GM12878 (cell line): ENCODE results near the gene GNAQ. TPM values are rescaled to one million over a fixed set of nuclear protein-coding genes. Genes with fewer than 3 reads are reported as not detected.

ENCODE experiments used
- ATAC-seq: fragments of 200-7000 bp; cut with Tn5 transposase; 3 replicates; pipeline ENCODE4 v1.9.1; 2020; ENCODE audit warnings: mild to moderate bottlenecking, moderate library complexity
- BruUV-seq: library from RNA; stranded (reverse); fragments of 400-500 nt; replicated peaks from 2 replicates; lab custom pipeline; 2021; lab: Mats Ljungman, UMichigan
- CTCF ChIA-PET: fragments of 300-600 bp; sonication (Branson Sonifier 250); formaldehyde crosslinking; extraction: SDS; loops from one replicate; lab custom pipeline; 2021; ENCODE audit warnings: inconsistent platforms; lab: Yijun Ruan, JAX
- POLR2A ChIA-PET: fragments of 350-600 bp; formaldehyde crosslinking; extraction: SDS; loops from one replicate; lab custom pipeline; 2021; ENCODE audit warnings: inconsistent platforms; lab: Charles Lee
- RAD21 ChIA-PET: fragments of 300-600 bp; sonication (Branson Sonifier 250); formaldehyde crosslinking; loops from one replicate; lab custom pipeline; 2023; ENCODE audit warnings: antibody characterized with exemption; ENCODE audit not compliant: unreplicated experiment; lab: Charles Lee
- SMC1A ChIA-PET: fragments of 300-600 bp; sonication (Branson Sonifier 250); formaldehyde crosslinking; loops from one replicate; lab custom pipeline; 2023; ENCODE audit not compliant: unreplicated experiment, uncharacterized antibody; lab: Charles Lee
- DNase-seq: peaks from one replicate; pipeline ENCODE4 v3.0.0-alpha.2; 2011; ENCODE audit warnings: low read depth, low spot score
- FAIRE-seq: peaks from 3 replicates; lab custom pipeline; 2011; peaks lifted over from hg19 to GRCh38; lab: Jason Lieb, UNC
- H2AFZ ChIP-seq: 2 replicates; pipeline ENCODE4 v1.6.0; 2011; ENCODE audit warnings: low read depth, low read length, control low read depth; ENCODE audit not compliant: control insufficient read depth
- H3K27ac ChIP-seq: 2 replicates; pipeline ENCODE4 v1.5.1; 2011; ENCODE audit warnings: control low read depth; ENCODE audit not compliant: control insufficient read depth, insufficient read depth
- H3K27me3 ChIP-seq, 2 experiments: replicated peaks in 1 of 2; 2 replicates each; pipeline versions ENCODE4 v1.6.0 to v1.6.1; 2011; ENCODE audit warnings: low read length in 1 of 2; ENCODE audit not compliant: control insufficient read depth in 2 of 2, insufficient read depth in 2 of 2
- H3K36me3 ChIP-seq, 2 experiments: 2 replicates each; pipeline ENCODE4 v1.5.1; 2011; ENCODE audit warnings: low read length in 1 of 2; ENCODE audit not compliant: control insufficient read depth in 2 of 2, insufficient read depth in 2 of 2
- H3K4me1 ChIP-seq: 2 replicates; pipeline ENCODE4 v1.6.1; 2011; ENCODE audit warnings: mild to moderate bottlenecking, low read length, moderate library complexity, mixed read lengths; ENCODE audit not compliant: control insufficient read depth, insufficient read depth
- H3K4me2 ChIP-seq: 2 replicates; pipeline ENCODE4 v1.6.0; 2011; ENCODE audit warnings: control low read depth; ENCODE audit not compliant: control insufficient read depth, insufficient read depth
- H3K4me3 ChIP-seq: fragments of 200-600 bp; sonication (generic); 2 replicates; pipeline ENCODE4 v1.5.1; 2016
- H3K79me2 ChIP-seq: 2 replicates; pipeline ENCODE4 v1.6.0; 2011; ENCODE audit warnings: low read length; ENCODE audit not compliant: control insufficient read depth, insufficient read depth
- H3K9ac ChIP-seq: 2 replicates; pipeline ENCODE4 v1.8.0; 2011; ENCODE audit warnings: low read length, control low read depth, mixed read lengths; ENCODE audit not compliant: control insufficient read depth, insufficient read depth
- H3K9me3 ChIP-seq: replicated peaks from 3 replicates; pipeline ENCODE4 v1.5.1; 2011; ENCODE audit warnings: mild to moderate bottlenecking, low read length; ENCODE audit not compliant: control insufficient read depth, insufficient read depth
- H4K20me1 ChIP-seq: 2 replicates; pipeline ENCODE4 v1.6.0; 2011; ENCODE audit not compliant: control insufficient read depth, insufficient read depth
- CREM ChIP-seq: IDR thresholded peaks from 2 replicates; pipeline ENCODE4 v1.6.1; 2014; ENCODE audit warnings: antibody characterized with exemption, low read depth
- E4F1 ChIP-seq: fragments of 450-650 bp; IDR thresholded peaks from 2 replicates; pipeline ENCODE4 v1.6.1; 2018; ENCODE audit warnings: borderline replicate concordance, mild to moderate bottlenecking; ENCODE audit not compliant: partially characterized antibody
- EGR1 ChIP-seq, 2 experiments: IDR thresholded peaks; 1 replicate in 1 of 2; 2 replicates in 1 of 2; pipeline ENCODE4 v1.6.1; 2011 to 2012; ENCODE audit warnings: low read depth in 2 of 2, low read length in 2 of 2, borderline replicate concordance in 1 of 2, mild to moderate bottlenecking in 1 of 2, moderate library complexity in 1 of 2
- EP300 ChIP-seq, 2 experiments: fragments of 150-350 bp in 1 of 2; IDR thresholded peaks; 2 replicates each; pipeline ENCODE4 v1.6.1; 2011 to 2012; ENCODE audit warnings: low read depth in 2 of 2, low read length in 2 of 2, borderline replicate concordance in 1 of 2, improper control_type of control experiment in 1 of 2, inconsistent platforms in 1 of 2; ENCODE audit not compliant: control insufficient read depth in 1 of 2
- FOXM1 ChIP-seq: IDR thresholded peaks from 2 replicates; pipeline ENCODE4 v1.6.1; 2012; ENCODE audit warnings: low read depth, mild to moderate bottlenecking, inconsistent platforms, low read length, moderate library complexity
- MEF2A ChIP-seq: IDR thresholded peaks from 2 replicates; pipeline ENCODE4 v1.6.1; 2011; ENCODE audit warnings: low read depth, mild to moderate bottlenecking, low read length, moderate library complexity; ENCODE audit not compliant: insufficient read depth
- MXI1 ChIP-seq: fragments of 150-350 bp; IDR thresholded peaks from 2 replicates; pipeline ENCODE4 v1.6.1; 2011; ENCODE audit warnings: low read depth, mild to moderate bottlenecking, inconsistent platforms, low read length, improper control_type of control experiment
- NBN ChIP-seq: fragments of 450-650 bp; IDR thresholded peaks from 2 replicates; pipeline ENCODE4 v1.6.1; 2016
- NKRF ChIP-seq: fragments of 450-650 bp; conservative IDR thresholded peaks from 2 replicates; pipeline ENCODE4 v1.6.1; 2017; ENCODE audit warnings: mild to moderate bottlenecking, moderate library complexity
- PAX8 ChIP-seq: fragments of 450-650 bp; IDR thresholded peaks from 2 replicates; pipeline ENCODE4 v1.6.1; 2017; ENCODE audit warnings: mild to moderate bottlenecking, moderate library complexity
- PKNOX1 ChIP-seq: fragments of 450-650 bp; IDR thresholded peaks from 2 replicates; pipeline ENCODE4 v1.6.1; 2016; ENCODE audit warnings: mild to moderate bottlenecking
- POU2F2 ChIP-seq: IDR thresholded peaks from 3 replicates; pipeline ENCODE4 v1.6.1; 2011; ENCODE audit warnings: low read depth, mild to moderate bottlenecking, low read length, borderline replicate concordance
- SPI1 ChIP-seq: IDR thresholded peaks from 2 replicates; pipeline ENCODE4 v1.6.1; 2011; ENCODE audit warnings: low read depth, mild to moderate bottlenecking, low read length, moderate library complexity, borderline replicate concordance; ENCODE audit not compliant: insufficient read depth
- ZBTB11 ChIP-seq: fragments of 450-650 bp; formaldehyde crosslinking; IDR thresholded peaks from 2 replicates; pipeline ENCODE4 v1.5.0; 2022; ENCODE audit warnings: mild to moderate bottlenecking, missing genetic modification characterization
- WGBS: methylation state at CpG from one replicate; pipeline ENCODE4 v1.1.6; 2016; ENCODE audit warnings: low lambda C conversion rate; ENCODE audit not compliant: insufficient replicate concordance, insufficient coverage; ENCODE audit errors: missing lambda C conversion rate; 5-methylcytosine and 5-hydroxymethylcytosine counted together
- in situ Hi-C: fragments of 300-500 bp; cut with MboI; formaldehyde crosslinking; loops from 9 replicates; pipeline ENCODE4 v1.14.3; 2018; ENCODE audit warnings: mixed read lengths
- intact Hi-C: fragments of 100-400 bp; cut with micrococcal nuclease; formaldehyde crosslinking; loops from one replicate; pipeline ENCODE4 v1.14.2; 2022; ENCODE audit not compliant: unreplicated experiment
- polyA plus RNA-seq, 11 experiments: library from polyadenylated mRNA; depleted of rRNA in 4 of 11; unstranded in 6 of 11; stranded (reverse) in 5 of 11; fragments of >200 nt; fragmentation: Nextera tagmentation in 4 of 11; fragmentation: Illumina TruSeq in 1 of 11; extraction: Ambion mirVana in 4 of 11; extraction: Trizol in 1 of 11; gene quantifications; 1 replicate in 1 of 11; 2 replicates in 10 of 11; pipeline versions ENCODE4 v1.2.1 to v1.2.3, GENCODE V29; 2011 to 2016; ENCODE audit warnings: inconsistent platforms in 2 of 11, missing spikeins in 2 of 11, low read depth in 1 of 11
- total RNA-seq, 4 experiments: library from RNA; depleted of rRNA in 3 of 4; stranded (reverse); fragments of >200 nt in 3 of 4; fragmentation: Illumina TruSeq in 1 of 4; extraction: Trizol in 1 of 4; gene quantifications; 2 replicates each; pipeline versions ENCODE4 v1.2.1 to v1.2.3, GENCODE V29; 2013 to 2021

GNAQ gene
- total and polyA plus RNA-seq, 10 of the 15 experiments (the other 5 are each of a cell fraction or from before 2014, with no cell fraction given) = 0.15 to 47.2 (median 0.49) TPM

GRCh38 chr9:77707383-77708063 lies 324.1 kb downstream of the GNAQ start:
- intact Hi-C loops (no loop called here), in situ Hi-C loops (no loop called here)
- H3K9ac ChIP-seq = no peak overlapping the region
- SMC1A ChIA-PET = interaction anchor here (1.0 kb wide), 1 partner anchor 134 kb away, joined by 3 read pairs; no protein-coding TSS in a partner anchor
- no peak for ATAC-seq
- no peaks in the 10 kb centered on the region for H3K9me3 ChIP-seq
- CTCF ChIA-PET = no interaction called here
- DNase-seq = no peak
- RAD21 ChIA-PET = no interaction called here
- no TSS peak for BruUV-seq
- FAIRE-seq = no peak
- WGBS = 32% methylated on average over 6 of the region's 6 CpGs
- POLR2A ChIA-PET = no interaction called here
- H3K27me3 ChIP-seq = no peaks in the 10 kb centered on the region
- no peaks in the 10 kb centered on the region for H3K4me1 ChIP-seq
- no peak overlapping the region for H3K4me2 ChIP-seq
- H2AFZ ChIP-seq = no peak overlapping the region
- H3K36me3 ChIP-seq = no peaks in the 10 kb centered on the region
- H4K20me1 ChIP-seq = no peaks in the 10 kb centered on the region
- no peak overlapping the region for H3K27ac ChIP-seq
- no peaks in the 10 kb centered on the region for H3K79me2 ChIP-seq
- no peak overlapping the region for H3K4me3 ChIP-seq
- TF ChIP-seq ZBTB11 = no peak
- TF ChIP-seq E4F1 = no peak
- TF ChIP-seq PKNOX1 = no peak
- no peak for TF ChIP-seq SPI1
- TF ChIP-seq MXI1 = no peak
- no peak for TF ChIP-seq EGR1 (IDR thresholded peaks at IDR 0.05; ENCODE audit: borderline replicate concordance in 1 of 2, low read depth in 2 of 2, low read length in 2 of 2)
- TF ChIP-seq MEF2A = no peak
- no peak for TF ChIP-seq NKRF
- no peak for TF ChIP-seq CREM
- TF ChIP-seq EP300 (IDR thresholded peaks at IDR 0.05; ENCODE audit: borderline replicate concordance in 1 of 2, control insufficient read depth in 1 of 2, low read depth in 2 of 2, low read length in 2 of 2) = no peak
- no peak for TF ChIP-seq NBN
- no peak for TF ChIP-seq POU2F2
- TF ChIP-seq FOXM1 = no peak
- no peak for TF ChIP-seq PAX8
